ENCODE measurements around the gene PRKAG3. TPM values are rescaled to one million over a fixed set of nuclear protein-coding genes. Genes with fewer than 3 reads are reported as not detected.

Gene PRKAG3
- total RNA-seq, 1 experiment from 2014 or later, result not detected

- Histone ChIP-seq H3K36me3 (ENCODE audit: insufficient read depth, low read length, poor library complexity, severe bottlenecking) (no peaks in the 10 kb centered on the region), H3K4me1 (ENCODE audit: insufficient read depth, low read length, poor library complexity, severe bottlenecking) (peaks cover 15% of the 10 kb centered on the region), H3K27me3 (replicated peaks; ENCODE audit: insufficient read depth, low read depth, low read length, poor library complexity) (peaks cover 55% of the 10 kb centered on the region), H3K27ac (ENCODE audit: low read depth, low read length, poor library complexity, severe bottlenecking) (no peak overlapping the region), H3K9me3 (ENCODE audit: low read depth, low read length, poor library complexity, severe bottlenecking) (no peaks in the 10 kb centered on the region), H3K4me3 (ENCODE audit: low read depth, low read length, poor library complexity, severe bottlenecking) (no peak overlapping the region)
- POLR2A ChIA-PET (ENCODE audit: low non-redundant PET), result no interaction called here
- CTCF ChIA-PET, result interaction anchor here (0.7 to 5.0 kb wide), 7 partner anchors 8 to 28 kb away, joined by 3 to 54 read pairs (median 5); no protein-coding TSS in a partner anchor
- no peak for DNase-seq (ENCODE audit: low spot score)
- intact Hi-C loops (cut with micrococcal nuclease; ENCODE audit: unreplicated experiment), result loop anchor here (1.0 to 10.0 kb wide), 2 partner anchors 23 to 249 kb away; no protein-coding TSS in a partner anchor
- BruUV-seq (replicated peaks), result no TSS peak
- no peak for TF ChIP-seq EZH2 (IDR thresholded peaks at IDR 0.05; ENCODE audit: borderline replicate concordance, low read depth, low read length, poor library complexity, severe bottlenecking)
- TF ChIP-seq CTCF (conservative IDR thresholded peaks at IDR 0.05; ENCODE audit: low read depth, low read length), result no peak
Measured at GRCh38 chr2:218875692-218876246, 44.2 kb upstream of the PRKAG3 start.

GRCh38 chr2:218873359-218874194 lies 42.0 kb upstream of the PRKAG3 start:
- Histone ChIP-seq H3K27me3 (replicated peaks; ENCODE audit: insufficient read depth, low read depth, low read length, poor library complexity) (peaks cover 75% of the 10 kb centered on the region), H3K4me3 (ENCODE audit: low read depth, low read length, poor library complexity, severe bottlenecking) (no peak overlapping the region), H3K27ac (ENCODE audit: low read depth, low read length, poor library complexity, severe bottlenecking) (no peak overlapping the region), H3K9me3 (ENCODE audit: low read depth, low read length, poor library complexity, severe bottlenecking) (no peaks in the 10 kb centered on the region), H3K4me1 (ENCODE audit: insufficient read depth, low read length, poor library complexity, severe bottlenecking) (no peaks in the 10 kb centered on the region), H3K36me3 (ENCODE audit: insufficient read depth, low read length, poor library complexity, severe bottlenecking) (no peaks in the 10 kb centered on the region)
- no peak for DNase-seq (ENCODE audit: low spot score)
- CTCF ChIA-PET, result interaction anchor here (0.9 kb wide), 1 partner anchor 13 kb away, joined by 3 read pairs; no protein-coding TSS in a partner anchor
- no peak for TF ChIP-seq CTCF (conservative IDR thresholded peaks at IDR 0.05; ENCODE audit: low read depth, low read length)
- peak; percentile 99 for TF ChIP-seq EZH2 (IDR thresholded peaks at IDR 0.05; ENCODE audit: borderline replicate concordance, low read depth, low read length, poor library complexity, severe bottlenecking)
- no TSS peak for BruUV-seq (replicated peaks)
- intact Hi-C loops (cut with micrococcal nuclease; ENCODE audit: unreplicated experiment), result loop anchor here (10.0 kb wide), 1 partner anchor 251 kb away; no protein-coding TSS in a partner anchor
- POLR2A ChIA-PET (ENCODE audit: low non-redundant PET), result no interaction called here

- no TSS peak for BruUV-seq (replicated peaks)
- TF ChIP-seq CTCF (conservative IDR thresholded peaks at IDR 0.05; ENCODE audit: low read depth, low read length), result no peak
- TF ChIP-seq EZH2 (IDR thresholded peaks at IDR 0.05; ENCODE audit: borderline replicate concordance, low read depth, low read length, poor library complexity, severe bottlenecking), result no peak
- no peaks in the 10 kb centered on the region for H3K9me3 ChIP-seq (ENCODE audit: low read depth, low read length, poor library complexity, severe bottlenecking)
- CTCF ChIA-PET, result interaction anchor here (0.9 kb wide), 1 partner anchor 12 kb away, joined by 3 read pairs; no protein-coding TSS in a partner anchor
- H3K4me3 ChIP-seq (ENCODE audit: low read depth, low read length, poor library complexity, severe bottlenecking), result no peak overlapping the region
- H3K4me1 ChIP-seq (ENCODE audit: insufficient read depth, low read length, poor library complexity, severe bottlenecking), result no peaks in the 10 kb centered on the region
- intact Hi-C loops (cut with micrococcal nuclease; ENCODE audit: unreplicated experiment), result loop anchor here (10.0 kb wide), 1 partner anchor 252 kb away; no protein-coding TSS in a partner anchor
- no peak for DNase-seq (ENCODE audit: low spot score)
- peaks cover 81% of the 10 kb centered on the region for H3K27me3 ChIP-seq (replicated peaks; ENCODE audit: insufficient read depth, low read depth, low read length, poor library complexity)
- H3K27ac ChIP-seq (ENCODE audit: low read depth, low read length, poor library complexity, severe bottlenecking), result no peak overlapping the region
- POLR2A ChIA-PET (ENCODE audit: low non-redundant PET), result no interaction called here
- no peaks in the 10 kb centered on the region for H3K36me3 ChIP-seq (ENCODE audit: insufficient read depth, low read length, poor library complexity, severe bottlenecking)
Measured at GRCh38 chr2:218872645-218873358, 41.2 kb upstream of the PRKAG3 start.
